Left cardiac atrium (tissue), 4 donors: ENCODE data around the gene ACTG1. TPM values are rescaled to one million over a fixed set of nuclear protein-coding genes. Genes with fewer than 3 reads are reported as not detected.
A peak's percentile ranks its signal among the peaks of the same experiment; 100 is the strongest.

Source experiments
- ATAC-seq, 2 donors: fragments of 200-7000 bp; cut with Tn5 transposase; one replicate each; pipeline ENCODE4 v1.9.1; 2020; ENCODE audit warnings: mild to moderate bottlenecking in 2 of 2, moderate library complexity in 2 of 2
- DNase-seq: peaks from one replicate; pipeline ENCODE4 v3.0.0-alpha.2; 2020
- intact Hi-C, 2 donors: fragments of 100-400 bp; cut with DNase I; formaldehyde crosslinking; loops; one replicate each; pipeline versions ENCODE4 v1.14.1 to v1.15.1; 2022 to 2023
- long read RNA-seq: library from polyadenylated mRNA; unstranded; transcript quantifications from one replicate; pipeline ENCODE4 v2.0.0, GENCODE V29; 2021
- total RNA-seq, 2 donors: library from RNA; stranded (reverse); fragmentation: NEBNext Ultra II Directional; extraction: Animal tissue kit (Norgen Biotek cat#: 25700); gene quantifications; one replicate each; pipeline ENCODE4 v1.2.1, GENCODE V29; 2021
- donor health status: DM: no; HTN: yes; CAD: no.
- donor health status: DM: no; HTN: yes; CAD: no; lungs with severe emphysema.
- donor health status: DM: yes; HTN: yes; CAD: no.
- donor health status: Dilated cardiomyopathy.

Gene ACTG1
- total RNA-seq = 1,000 to 10,000 TPM in 1 of 2 donors, 100 to 1,000 TPM in 1; 663 to 1,095 TPM
- long read RNA-seq, transcript ACTG1-206 (6 exons, 1,919 nt) = major isoform, 856 of 982 reads
- long read RNA-seq, transcript ACTG1-214 (7 exons, 1,720 nt) = minor isoform, 37 of 982 reads
- long read RNA-seq, transcript ACTG1-207 (3 exons, 1,678 nt) = minor isoform, 11 of 982 reads
- long read RNA-seq, transcript ACTG1-205 (7 exons, 1,168 nt) = minor isoform, 25 of 982 reads
- long read RNA-seq, partial matches to known transcripts = 4 of 982 reads
- long read RNA-seq, other reads (novel, unspliced or antisense) = 21 of 982 reads

GRCh38 chr17:81512562-81513371 lies at the start of gene ACTG1:
ACTG1 (minus strand) TSS chr17:81512799; CDS start chr17:81512354, 445 bp downstream.
- ATAC-seq (peak; percentile 61 to 81), DNase-seq (peak; percentile 94)
- intact Hi-C loops = no loop called here

DNA sequence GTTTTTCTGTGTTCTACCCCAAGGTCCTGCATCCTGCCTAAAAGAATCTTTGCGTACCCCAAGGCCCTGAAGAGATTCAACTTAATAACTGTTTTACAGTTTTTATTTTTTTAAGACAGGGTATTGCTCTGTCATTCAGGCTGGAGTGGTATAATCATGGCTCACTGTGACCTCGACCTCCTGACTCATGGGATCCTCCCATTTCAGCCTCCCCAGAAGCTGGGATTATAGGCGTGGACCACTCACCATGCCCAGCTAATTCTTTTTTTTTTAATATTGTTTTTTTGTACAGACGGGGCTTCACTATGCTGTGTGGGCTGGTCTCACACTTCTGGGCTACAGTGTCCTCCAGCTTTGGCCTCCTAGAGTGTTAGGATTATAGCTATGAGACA lies 48.9 kb upstream of the ACTG1 start:
- ATAC-seq = no peak
- no peak for DNase-seq
- intact Hi-C loops = no loop called here

DNA sequence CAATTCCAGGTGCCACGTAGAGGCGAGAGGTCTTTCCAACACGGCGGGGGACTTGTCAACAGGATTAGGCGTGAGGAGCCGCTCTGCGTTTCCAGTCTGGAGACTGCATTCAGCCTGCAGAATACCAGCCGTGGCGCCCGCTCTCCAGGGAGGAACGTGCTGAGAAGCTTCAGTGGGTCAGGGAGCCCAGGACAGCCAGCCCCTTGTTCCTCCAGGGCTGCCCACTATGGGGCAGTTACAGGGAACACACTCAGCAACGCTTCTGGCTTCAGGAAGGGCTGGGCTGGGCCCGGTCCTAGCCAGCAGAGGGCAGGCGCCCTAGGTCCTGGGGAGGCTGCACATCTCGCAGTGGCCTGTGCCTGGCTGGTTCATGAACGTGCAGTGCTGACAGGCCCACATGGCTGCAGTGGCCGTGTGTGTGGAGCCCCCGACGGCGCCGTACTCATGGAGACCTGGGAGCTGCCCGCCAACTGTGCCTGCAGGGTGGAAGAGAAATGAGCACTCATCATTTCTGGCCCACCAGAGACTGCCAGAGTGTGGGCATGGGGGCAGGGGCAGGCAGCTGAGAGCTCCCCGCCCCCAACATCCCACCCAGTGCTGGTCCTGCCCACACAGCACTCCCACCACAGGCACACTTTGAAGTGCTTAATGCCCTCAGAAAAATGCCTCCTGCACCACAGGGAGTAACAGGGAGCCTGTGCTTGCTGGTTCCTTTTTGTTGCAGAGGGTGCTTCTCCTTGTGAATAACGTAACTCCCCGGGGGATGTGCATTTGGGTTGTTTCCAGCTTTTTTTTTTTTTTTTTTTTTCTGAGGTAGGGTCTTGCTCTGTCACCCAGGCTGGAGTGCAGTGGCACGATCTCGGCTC lies 46.6 kb upstream of the ACTG1 start:
- no peak for DNase-seq
- ATAC-seq = peak; percentile 39 to 60
- intact Hi-C loops = no loop called here

- DNase-seq (no peak), ATAC-seq (no peak)
- intact Hi-C loops = no loop called here
These were observed 45.5 kb upstream of the ACTG1 start for GRCh38 chr17:81558115-81558468.

- peak in 1 of 2 donors; percentile 8 for ATAC-seq
- intact Hi-C loops = no loop called here
- DNase-seq = peak; percentile 20
These were observed 44.9 kb upstream of the ACTG1 start for GRCh38 chr17:81557276-81558114.

GRCh38 chr17:81556863-81557262 lies 44.3 kb upstream of the ACTG1 start:
- intact Hi-C loops = no loop called here
- no peak for DNase-seq
- no peak for ATAC-seq

DNA sequence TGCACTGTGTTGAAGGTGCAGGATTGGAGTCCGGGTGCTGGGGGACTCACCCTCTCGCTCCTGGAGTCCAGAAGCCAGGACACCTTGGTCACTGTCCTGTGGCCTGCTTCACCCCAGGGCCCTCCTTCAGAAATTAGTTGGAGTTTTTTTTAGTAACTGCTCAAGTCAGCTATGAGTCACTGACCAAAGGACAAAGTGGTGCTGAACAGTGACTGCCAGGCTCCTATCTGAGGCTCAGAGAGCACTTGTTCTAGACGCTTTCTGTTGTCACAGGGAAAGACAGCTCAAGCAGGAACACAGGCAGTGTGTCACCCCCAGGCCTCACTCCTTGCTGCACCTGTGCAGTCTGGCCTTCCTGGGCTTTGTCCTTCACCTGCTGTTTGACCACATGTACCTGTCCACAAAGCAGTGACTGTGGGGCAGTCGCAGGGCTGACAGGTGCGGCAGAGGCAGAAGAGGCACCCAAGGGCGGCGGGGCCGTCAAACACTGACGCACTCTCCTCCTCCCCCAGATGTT lies 43.6 kb upstream of the ACTG1 start:
- intact Hi-C loops = no loop called here
- ATAC-seq = peak in 1 of 2 donors; percentile 18
- DNase-seq = peak; percentile 18

DNA sequence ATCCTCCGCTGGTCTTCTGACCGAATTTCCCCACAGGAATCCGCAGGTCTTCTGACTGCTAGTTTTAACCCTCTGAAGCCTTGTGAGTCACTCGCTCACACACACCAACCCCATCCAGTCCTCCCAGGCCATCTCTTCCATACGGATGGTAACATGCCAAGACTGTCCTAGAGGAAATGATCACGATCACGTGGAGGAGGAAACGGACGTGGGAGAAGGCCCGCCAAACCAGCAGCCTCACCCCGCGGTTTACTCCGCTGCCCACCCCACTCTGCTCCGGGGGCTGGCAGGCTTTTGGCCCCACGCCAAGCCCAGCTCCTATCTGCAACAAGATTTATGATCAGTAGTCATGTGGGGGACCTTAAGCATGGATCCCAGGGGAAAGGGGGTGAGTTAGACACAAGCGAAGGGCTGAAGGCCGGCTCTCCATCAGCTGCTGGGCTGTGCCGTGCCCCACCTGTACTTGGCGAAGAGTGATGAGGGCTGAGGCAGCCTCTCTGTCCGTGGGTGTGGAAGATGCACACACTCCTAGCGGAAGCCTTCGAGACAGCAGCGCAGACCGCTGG lies 41.1 kb upstream of the ACTG1 start:
- DNase-seq (peak; percentile 49), ATAC-seq (peak; percentile 3 to 8)
- intact Hi-C loops = loop anchor here in 1 of 2 donors (5.0 kb wide), 1 partner anchor 36 kb away; no protein-coding TSS in a partner anchor

DNA sequence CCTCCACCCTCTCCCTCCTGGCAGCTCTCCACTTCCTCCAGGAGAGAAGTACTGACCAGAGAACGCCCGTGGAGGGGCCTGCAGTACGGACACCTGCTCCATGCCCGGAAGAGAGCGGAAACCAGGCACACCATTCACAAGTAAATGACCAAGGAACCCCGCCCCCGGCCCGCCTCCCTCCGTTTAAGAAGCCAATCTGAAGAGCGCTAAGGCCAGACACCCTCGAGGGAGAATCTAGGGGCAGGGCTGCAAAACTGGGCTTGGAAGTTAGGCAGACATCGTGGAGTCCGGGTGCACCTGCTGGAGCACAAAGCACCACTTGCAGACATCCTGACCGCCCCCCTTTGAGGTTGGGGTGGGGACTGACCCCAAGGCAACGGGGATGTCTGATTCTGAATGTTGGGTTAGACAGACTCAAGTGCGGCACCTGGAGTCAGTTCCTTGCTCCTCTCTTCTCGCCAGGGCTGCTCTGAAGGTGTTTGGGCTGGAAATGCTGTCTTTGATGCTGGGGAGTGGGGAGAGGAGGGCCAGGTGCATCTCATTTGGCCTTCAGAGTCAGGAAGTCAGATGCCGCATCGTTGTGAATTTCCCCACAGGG lies 40.5 kb upstream of the ACTG1 start:
- ATAC-seq = peak; percentile 71
- intact Hi-C loops = loop anchor here in 1 of 2 donors (5.0 kb wide), 1 partner anchor 36 kb away; no protein-coding TSS in a partner anchor

GRCh38 chr17:81552244-81553017 lies 39.8 kb upstream of the ACTG1 start, which contains the start of gene FAAP100:
FAAP100 (minus strand) TSS chr17:81552353; CDS start chr17:81552330, 23 bp downstream.
- intact Hi-C loops = loop anchor here in 1 of 2 donors (5.0 kb wide), 1 partner anchor 35 kb away; no protein-coding TSS in a partner anchor
- ATAC-seq (peak; percentile 73 to 79), DNase-seq (peak; percentile 85)

More for the DNA sequence above, 40.5 kb upstream of the ACTG1 start:
- peak; percentile 82 for DNase-seq

- peak; percentile 21 to 27 for ATAC-seq
- peak; percentile 43 for DNase-seq
- intact Hi-C loops = loop anchor here in 1 of 2 donors (5.0 kb wide), 1 partner anchor 34 kb away; no protein-coding TSS in a partner anchor
These were observed 39.1 kb upstream of the ACTG1 start for GRCh38 chr17:81551458-81552243.

DNA sequence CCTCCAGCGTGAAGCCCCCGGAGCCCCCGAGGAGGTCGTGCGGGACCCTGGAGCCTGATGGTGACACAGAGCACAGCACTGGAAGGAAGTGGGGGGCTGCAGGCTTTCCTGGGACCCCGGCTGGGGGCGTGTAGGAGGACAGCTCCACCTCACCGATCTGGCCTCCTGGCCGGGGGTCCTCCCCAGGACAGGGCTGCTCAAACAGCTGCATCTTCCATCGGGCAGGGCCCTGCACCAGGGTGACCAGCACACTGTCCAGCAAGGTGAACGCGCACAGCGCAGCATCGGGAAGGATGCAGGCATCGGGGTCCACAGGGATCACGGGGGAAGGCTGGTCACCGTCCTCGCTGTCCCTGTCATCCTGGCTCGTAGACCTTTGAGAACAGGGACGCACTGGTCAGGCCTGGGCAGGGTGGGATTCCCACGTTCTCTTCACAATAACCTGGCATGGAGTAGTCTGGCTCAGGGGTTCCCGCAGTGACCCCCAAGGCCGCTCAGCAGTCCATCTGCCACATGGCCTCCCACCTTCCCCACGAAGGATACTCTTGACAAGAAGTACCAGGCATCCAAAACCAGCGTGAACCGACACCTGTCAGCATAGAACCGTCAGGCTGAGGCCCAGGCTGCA lies 38.3 kb upstream of the ACTG1 start:
- intact Hi-C loops = loop anchor here in 1 of 2 donors (5.0 kb wide), 1 partner anchor 34 kb away; no protein-coding TSS in a partner anchor
- peak; percentile 24 for DNase-seq
- no peak for ATAC-seq

- intact Hi-C loops = loop anchor here in 1 of 2 donors (5.0 kb wide), 1 partner anchor 33 kb away; no protein-coding TSS in a partner anchor
- ATAC-seq (no peak), DNase-seq (no peak)
These were observed 37.7 kb upstream of the ACTG1 start for GRCh38 chr17:81550285-81550684.

- ATAC-seq (no peak), DNase-seq (no peak)
- intact Hi-C loops = loop anchor here in 1 of 2 donors (5.0 kb wide), 1 partner anchor 33 kb away; no protein-coding TSS in a partner anchor
These were observed 37.2 kb upstream of the ACTG1 start for GRCh38 chr17:81549826-81550225.

DNA sequence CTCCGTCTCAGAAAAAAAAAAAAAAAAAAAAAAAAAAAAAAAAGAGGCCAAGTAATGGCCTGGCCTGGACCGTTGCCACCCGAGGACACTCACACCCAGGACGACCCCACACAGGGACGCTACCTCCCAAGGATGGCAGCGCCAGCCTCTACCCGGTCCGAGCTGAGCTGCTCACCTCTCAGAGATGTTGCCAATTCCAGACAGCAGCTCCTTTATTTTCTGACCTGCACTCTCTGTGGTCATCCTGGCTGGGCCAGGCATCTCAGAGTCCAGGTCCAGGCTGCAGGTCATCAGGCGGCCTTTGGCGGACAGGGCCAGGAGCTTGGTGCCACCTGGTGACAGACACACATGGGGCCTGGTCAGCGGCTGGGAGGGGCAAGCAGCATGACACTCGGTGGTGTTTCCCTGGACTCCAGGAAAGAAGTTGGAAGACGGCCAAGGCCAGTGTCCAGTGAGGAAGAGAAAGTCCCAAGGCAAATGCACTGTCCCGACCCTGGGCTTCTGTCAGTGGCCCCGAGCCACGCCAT lies 36.5 kb upstream of the ACTG1 start:
- intact Hi-C loops = no loop called here
- DNase-seq (peak; percentile 37), ATAC-seq (no peak)
